Inflammatory macrophage treated with lipopolysaccharide for 4 hours (primary cell): ENCODE results near the gene MYBPC1.
"Not testable (repeated sequence)": the region's sequence is repeated elsewhere in the genome, so short reads cannot be mapped to it uniquely, and the experiment has no call there.

ENCODE experiments used
- DNase-seq: peaks from one replicate; pipeline ENCODE4 v3.0.0-alpha.2; 2020

MYBPC1 gene

DNA sequence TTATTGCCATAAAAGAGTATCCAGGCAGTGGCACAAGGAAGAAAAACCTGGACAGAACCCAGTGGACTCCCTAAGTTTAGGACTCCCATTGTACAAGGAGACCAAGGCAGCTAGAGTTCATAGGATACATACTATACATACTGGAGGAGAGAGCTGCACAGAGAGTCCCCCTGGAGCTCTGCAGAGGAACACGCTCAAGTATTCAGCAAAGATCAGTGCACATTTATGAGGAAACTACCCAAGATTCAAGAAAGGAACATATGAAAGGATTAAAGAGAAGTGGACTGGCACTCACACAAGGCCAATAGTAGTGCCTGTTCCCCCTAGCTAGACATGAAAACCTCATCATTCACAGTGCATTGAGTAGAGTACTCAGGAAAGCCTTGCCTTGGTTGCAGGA is 59.7 kb downstream of the MYBPC1 start:
- no peak for DNase-seq

DNA sequence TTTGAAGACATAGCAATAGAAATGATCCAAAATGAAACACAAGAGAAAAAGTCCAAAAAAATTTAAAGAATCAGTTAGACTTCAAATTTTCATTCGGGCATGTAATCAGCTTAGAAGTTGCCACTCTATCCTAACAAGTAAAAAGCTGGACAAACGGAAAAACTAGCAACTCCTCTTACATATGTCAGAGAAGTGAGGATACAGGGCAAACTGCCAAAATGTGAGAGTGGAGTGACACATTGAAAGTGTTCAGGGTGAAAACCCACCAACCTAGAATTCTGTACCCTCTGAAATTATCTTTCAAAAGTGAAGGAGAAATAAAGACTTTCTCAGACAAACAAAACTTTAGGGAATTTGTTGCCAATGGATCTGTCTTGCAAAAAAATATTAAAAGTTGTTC is 60.6 kb downstream of the MYBPC1 start:
- no peak for DNase-seq

DNA sequence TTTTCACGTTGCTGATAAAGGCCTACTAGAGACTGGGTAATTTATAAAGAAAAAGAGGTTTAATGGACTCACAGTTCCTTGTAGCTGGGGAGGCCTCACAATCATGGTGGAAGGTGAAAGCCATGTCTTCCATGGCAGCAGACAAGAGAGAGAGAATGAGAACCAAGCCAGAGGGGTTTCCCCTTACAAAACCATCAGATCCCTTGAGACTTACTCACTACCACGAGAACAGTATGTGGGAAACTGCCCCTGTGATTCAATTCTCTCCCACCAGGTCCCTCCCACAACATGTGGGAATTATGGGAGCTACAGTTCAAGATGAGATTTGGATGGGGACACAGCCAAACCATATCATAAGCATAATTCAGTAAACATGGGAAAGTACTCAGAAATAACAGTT is 65.9 kb downstream of the MYBPC1 start:
- DNase-seq: peak; percentile 47

DNA sequence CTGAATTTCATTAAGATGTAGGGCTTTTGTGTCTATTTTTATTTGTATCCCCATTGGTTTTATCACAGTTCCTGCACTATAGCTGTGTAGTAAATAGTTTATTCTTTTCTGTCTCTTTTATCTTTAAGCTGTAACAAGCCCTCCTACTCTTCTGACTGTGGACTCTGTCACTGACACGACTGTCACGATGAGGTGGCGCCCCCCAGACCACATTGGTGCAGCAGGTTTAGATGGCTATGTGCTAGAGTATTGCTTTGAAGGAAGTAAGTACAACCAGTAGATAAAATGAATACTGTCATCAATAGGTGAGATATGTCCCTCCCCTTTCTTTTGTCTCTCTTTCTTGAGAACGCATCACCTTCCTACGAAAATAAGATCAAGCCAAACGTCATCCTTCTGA is 68.5 kb downstream of the MYBPC1 start:
- DNase-seq: no peak

DNA sequence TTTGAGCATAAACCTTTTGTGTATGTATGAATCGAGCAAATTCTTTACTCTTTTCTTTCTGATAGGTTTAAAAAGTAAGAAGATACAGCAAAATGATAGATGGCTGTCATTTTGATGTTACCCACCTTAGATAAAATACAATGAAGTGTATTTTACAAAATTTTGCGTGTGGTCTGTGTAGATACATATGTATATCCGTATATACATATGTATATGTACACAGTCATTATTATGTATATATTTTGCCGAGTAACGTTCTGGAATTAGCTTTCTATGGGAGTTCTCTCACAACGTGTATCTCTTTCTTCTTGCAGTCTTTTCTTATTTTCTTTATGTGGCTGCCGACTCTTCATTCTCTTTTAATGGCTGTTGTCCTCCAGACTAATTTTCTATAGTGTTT is 70.2 kb downstream of the MYBPC1 start:
- DNase-seq: no peak

DNA sequence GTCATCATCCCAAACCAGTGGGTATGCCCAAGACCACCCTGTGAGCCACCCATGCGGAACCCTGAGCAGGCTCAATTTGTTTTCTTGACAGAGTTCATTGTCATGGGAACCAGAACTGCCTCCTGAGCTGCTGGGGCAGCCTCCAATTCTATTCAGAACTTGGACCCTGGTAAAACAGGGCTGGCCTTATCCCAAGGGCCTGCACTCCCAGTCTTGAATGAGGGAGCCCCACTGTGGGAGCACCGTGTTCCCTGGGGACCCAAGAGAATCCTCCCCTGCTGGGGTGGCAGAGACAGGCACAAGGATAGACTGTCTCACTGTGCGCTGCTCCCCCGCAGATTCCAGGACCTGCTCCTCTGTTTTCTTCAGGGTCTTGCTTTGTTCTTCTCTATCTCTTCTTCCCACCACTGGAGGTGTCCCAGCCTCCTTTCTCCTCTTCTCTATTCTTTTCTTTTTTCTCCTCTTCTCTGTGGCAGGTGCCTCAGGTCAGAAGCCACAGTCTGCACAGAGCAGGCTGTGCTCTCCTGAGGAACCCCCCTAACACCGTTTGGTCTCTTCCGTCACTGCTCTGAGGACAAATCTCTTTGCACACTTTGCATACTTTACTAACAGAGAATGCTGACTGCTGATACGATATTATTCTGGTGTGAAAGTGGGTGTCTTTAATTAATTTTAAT is 71.4 kb downstream of the MYBPC1 start:
- no peak for DNase-seq

DNA sequence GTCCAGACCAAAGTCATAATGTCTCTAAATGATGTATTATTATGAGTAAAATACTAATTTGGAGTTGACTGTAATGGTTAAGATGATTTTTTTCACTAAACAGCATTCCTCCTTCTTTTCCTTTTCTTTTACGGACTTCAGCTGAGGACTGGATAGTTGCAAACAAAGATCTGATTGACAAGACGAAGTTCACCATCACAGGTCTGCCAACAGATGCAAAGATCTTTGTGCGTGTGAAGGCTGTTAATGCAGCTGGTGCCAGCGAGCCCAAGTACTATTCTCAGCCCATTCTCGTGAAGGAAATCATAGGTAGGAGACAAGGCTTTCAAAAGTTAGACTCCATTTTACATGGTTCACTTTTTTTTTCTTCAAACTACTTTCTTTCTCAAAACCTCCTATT is 72.8 kb downstream of the MYBPC1 start:
- no peak for DNase-seq

DNA sequence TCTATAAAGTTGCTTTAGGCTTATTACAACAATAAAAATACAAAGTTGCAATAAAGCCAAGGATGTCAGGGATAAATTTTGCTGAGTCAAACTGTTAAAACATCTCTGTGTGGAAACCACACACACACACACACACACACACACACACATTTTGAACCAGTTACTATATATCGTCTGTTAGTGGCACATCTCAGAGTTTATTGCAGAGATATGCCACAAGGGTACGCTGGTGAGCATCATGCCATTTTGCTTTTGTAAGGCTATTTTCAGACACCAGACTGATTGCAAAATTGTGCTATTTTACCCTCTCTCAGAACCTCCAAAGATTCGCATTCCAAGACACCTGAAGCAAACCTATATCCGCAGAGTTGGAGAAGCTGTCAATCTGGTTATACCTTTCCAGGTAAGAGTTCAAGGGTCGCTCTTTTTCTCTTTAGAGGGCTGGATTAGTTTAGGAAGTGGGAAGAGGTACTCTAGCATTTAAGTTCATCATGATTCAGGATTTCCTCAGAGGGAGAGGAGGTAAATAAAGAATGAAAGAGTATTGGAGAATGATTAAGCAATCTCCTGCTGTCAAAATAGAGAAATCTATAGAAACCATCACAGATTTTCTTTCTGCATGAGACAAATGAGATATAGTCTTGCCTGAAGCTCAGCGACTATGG is 75.4 kb downstream of the MYBPC1 start:
- DNase-seq: peak; percentile 74

DNA sequence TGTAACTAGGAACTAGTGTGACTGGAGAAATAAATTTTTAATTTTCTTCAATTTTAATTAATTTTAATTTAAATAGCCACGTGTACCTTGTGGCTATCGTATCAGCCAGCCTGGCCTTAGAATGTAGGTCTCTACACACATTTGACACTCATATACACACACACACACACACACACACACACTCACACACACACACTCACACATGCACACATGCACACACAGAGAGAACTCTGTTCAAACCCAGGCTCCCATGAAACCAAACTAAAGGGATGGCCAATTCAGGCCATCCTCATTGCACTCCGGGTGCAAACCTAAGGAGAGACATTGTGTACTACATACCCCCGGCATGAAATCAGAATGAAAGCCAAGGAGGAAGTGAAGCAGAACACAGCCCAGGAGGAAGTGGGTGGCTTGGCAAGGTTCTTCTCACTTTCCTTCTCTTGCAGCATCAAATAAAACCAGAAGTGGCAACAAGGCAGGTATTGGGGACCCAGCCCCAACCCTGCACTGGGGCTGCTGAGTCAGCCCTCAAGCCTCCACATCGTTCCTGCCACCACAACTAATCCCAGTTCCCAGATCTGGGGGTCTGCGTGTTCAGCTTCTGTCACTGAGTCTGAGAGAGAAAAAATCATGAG is 76.5 kb downstream of the MYBPC1 start:
- DNase-seq: peak; percentile 80

DNA sequence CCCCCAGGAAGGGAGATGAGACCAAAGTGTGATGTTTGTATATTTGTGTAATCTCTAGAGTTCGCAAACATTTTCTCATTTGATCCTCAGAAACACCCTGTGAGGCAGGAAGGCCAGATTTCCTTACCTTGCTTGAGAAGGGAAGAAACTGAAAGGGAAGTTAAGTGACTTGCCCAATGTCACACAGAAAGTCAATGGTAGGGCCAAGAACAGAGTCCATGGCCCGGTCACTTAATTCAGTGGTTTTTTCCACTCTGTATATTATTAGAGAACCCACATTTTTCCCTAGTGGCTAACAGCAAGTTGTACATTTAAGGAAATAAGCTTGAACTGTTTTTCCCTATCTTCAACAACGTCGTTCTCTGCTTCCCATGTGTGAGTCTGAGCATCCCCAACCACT is 77.1 kb downstream of the MYBPC1 start:
- DNase-seq: peak; percentile 47

DNA sequence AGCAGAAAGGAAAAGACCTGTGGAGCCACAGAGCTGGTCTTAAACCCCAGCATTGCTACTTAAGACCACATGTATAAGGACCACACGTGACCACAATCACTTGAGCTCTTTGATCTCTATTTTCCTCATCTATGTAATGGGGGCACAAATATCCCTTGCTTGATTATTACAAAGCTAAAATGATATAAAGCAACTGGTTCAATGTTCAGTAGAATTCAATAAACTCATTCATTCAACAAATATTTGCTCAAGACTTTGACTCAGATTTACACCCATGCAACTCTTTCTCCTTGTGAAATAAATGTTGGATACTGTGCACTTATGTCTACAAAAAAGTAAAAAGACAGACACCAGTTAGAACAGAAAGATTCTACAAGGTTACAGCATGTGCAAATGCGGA is 80.8 kb downstream of the MYBPC1 start:
- DNase-seq: no peak

DNA sequence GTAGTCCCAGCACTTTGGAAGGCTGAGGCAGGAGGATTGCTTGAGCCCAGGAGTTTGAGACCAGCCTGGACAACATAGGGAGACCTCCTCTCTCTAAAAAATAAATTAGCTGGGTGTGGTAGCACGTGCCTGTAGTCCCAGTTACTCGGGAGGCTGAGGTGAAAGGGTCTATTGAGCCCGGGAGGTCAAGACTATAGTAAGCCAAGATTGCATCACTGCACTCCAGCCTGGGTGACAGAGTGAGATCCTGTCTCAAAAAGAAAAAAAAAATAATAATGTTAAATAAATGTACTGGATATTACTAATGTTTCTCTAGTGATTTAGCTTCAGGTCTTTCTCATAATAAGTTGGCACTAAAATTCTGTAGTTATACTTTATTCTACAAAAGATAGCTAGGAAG is 81.7 kb downstream of the MYBPC1 start:
- not testable (repeated sequence) for DNase-seq

DNA sequence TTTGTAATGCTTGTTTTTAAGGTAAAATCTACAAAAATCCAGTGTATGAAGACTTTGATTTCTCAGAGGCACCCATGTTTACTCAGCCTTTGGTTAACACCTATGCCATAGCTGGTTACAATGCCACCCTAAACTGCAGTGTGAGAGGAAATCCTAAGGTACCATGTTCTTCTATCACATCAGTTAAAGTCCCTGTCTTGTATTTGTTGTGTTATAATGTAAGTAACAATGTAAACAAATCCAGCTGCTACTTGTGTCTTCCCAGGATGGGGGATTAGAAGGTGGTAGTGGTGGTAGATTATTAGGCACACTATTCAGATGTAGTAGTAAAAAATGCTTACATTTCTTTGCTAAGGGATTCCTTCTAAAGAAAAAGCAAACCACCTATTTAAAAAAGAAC is 83.3 kb downstream of the MYBPC1 start:
- DNase-seq: no peak

DNA sequence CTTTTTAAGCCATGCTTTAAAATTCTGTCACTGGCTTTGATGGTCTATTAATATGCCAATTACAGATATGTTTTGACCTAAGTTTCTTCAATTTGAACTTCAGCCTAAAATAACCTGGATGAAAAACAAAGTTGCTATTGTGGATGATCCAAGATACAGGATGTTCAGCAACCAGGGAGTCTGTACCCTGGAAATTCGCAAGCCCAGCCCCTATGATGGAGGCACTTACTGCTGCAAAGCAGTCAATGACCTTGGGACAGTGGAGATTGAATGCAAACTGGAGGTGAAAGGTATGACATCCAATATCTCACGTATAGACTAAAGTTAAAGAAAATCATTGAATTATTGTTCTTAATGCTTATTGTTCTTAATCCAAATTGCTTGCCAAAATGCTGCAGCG is 85.5 kb downstream of the MYBPC1 start:
- no peak for DNase-seq

DNA sequence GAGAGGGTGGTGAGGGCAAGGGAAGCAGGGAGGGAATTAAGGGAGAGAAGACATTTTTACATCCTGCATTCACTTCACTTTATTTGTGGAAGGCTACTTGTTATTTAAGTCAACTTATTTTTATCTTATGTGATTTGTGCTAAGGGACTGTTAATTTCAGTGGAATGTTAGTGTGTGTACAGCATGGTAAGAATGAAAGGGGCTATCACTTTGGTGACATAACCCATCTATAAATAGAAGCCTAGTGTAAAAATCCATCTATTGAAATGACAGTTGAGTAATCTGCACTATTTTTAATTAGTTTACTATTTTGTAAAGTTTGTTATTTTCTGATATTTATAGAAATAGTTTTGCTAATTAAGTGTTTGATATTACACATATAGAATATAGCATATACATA is 85.9 kb downstream of the MYBPC1 start:
- no peak for DNase-seq

DNA sequence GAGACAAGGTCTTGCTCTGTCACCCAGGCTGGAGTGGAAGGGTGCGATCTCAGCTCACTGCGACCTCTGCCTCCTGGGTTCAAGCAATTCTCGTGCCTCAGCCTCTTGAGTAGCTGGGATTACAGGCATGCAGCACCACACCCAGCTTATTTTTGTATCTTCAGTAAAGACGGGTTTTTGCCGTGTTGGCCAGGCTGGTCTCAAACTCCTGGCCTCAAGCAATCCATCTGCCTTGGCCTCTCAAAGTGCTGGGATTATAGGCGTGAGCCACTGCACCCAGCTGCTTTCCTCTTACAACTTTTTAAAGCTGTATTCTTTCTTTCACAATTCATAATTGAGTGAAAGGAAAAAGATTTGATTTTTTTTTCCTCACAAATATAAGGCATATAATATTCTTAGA is 86.9 kb downstream of the MYBPC1 start:
- not testable (repeated sequence) for DNase-seq

DNA sequence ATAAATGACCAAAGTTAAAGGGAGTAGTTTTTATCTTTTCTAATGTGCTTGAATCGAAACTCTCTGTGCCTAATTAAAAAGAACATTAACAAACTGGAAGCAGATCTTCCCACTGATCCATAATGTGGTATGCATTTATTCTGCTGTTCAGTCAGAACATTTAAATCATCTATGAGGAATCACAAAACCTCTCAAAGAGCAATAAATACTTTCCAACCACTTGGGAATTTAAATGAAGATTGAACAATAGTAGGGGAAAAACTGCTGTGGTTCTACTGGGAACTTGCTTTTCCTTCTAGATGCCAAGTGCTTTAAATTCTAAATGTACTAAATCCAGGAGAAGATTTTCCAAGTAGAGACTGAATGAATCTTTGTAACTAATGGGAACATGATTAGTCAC is 90.3 kb downstream of the MYBPC1 start:
- DNase-seq: no peak

DNA sequence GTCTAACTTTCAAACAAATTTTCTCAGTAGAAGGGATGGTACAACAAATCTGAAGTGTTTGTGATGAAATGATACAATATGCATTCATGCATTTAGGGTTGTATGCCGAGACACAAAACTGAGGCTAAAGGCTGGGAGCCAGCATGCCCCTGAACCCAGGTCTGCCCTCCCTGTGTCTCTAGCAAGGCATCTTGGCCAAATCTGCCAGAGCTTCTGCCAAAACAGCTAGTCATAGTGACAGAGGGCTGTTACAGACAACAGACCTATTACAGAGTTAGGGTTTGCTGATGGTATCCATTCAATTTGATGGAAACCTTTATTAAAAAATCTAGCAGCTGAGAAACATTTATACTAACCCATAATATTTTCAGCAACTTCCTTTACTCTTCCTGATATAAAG is 91.4 kb downstream of the MYBPC1 start:
- DNase-seq: no peak

DNA sequence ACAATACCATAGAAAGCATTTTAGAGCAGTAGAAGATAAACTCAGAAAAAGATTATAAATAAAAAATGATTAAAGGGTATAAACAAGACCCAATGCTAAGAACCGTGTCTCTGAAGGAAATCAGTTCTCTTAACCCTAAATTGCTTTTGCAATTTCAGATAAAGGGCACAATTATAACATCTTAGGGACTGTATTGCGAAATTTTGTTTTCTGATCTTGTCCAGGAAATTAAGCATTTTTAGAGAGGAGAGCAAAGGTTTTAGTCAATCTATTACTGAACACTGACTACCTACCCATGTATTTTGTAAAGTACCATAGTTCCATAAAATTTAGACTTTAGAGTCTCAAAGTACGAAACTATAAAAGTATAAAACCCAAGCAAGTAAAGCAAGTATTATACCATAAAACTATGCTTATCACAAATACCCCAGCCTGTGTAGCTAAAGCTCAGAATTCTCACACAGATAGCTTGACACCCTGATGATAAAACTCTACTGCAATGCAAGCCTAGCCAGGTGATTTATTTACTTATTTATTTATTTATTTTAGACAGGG is 95.8 kb downstream of the MYBPC1 start:
- no peak for DNase-seq

DNA sequence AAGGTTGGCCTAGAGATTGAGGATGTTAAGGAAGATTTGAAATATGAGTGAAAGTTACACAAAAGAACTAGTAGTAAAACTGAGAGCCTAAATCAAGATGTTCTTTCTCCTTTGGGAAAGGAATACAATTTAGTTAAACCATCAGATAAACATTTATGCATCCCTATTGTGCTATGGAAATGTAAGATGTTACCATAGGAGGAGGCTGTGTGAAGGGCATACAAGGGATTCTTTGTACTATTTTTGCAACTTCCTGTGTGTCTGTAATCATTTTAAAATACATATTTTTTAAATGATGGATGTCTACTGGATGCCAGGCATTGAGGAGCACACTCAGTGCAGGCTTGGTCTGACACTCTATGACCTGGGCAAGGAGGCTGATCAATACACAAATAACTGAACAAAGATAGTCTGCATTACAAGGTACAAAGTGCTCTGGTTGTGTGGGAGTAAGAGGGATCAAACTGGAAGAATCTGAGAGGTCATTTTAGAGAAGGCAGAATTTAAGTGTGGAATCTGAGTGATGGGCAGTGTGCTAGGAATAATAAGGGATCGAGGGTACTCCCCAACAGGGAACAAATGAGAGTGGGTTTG is 96.8 kb downstream of the MYBPC1 start:
- no peak for DNase-seq

DNA sequence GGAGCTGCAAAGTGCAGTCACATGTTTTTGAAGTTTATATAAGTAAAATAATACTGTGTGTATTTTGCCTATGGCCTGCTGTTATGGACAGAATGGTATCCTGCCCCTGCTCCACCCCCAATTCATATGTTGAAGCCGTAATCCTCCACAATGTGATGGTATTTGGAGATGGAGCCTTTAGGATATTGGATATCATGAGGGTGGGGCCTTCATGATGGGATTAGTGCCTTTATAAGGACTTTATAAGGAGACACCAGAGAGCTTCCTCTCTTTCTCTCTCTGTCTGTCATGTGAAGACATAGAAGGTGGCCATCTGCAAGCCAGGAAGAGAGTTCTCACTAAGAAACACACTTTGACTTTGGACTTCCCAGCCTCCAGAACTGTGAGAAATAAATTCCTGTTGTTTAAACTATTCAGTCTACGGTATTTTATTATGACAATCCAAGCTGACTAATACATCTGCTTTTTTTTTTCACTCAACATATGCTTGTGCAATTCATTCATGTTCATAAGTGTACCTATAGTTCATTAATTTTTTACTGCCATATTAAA is 99.6 kb downstream of the MYBPC1 start:
- no peak for DNase-seq

DNA sequence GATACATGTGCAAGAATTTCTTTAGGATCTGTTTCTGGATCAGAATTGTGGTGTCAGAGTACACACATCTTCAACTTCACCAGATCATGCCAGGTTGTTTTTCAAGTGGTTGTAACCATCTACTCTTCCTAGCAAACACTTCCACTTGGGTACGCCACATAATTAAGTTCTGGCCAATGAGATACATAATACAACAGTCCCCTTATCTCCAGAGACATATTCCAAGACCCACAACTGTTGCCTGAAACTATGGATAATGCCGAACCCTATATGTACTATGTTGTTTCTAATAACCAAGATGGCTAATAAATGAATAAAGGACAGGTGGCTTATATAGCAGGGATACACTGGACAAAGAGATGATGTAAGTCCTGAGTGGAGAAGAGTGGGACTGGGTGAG is 100.2 kb downstream of the MYBPC1 start:
- DNase-seq: no peak

DNA sequence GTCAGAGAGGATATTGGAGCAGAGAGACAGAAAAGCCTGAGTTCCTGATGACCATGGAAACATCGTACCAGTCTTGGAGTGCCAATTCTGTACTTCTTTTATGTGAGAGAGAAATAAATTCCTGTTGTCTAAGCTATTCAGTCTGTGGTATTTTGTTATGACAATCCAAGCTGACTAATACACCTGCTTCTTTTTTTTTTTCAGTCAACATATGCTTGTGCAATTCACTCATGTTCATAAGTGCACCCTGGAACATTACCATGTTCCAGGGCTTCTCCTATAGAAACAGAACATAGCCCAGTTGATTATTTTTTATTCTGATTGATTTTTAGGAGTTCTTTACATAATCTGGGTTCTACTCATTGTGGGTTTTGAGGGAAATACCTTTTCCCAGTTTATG is 100.9 kb downstream of the MYBPC1 start:
- no peak for DNase-seq
